HG02870 (cell line): Measurements from ENCODE around the gene SOX6.

Experiments
- ATAC-seq: cut with Tn5 transposase; IDR thresholded peaks from one replicate; pipeline ENCODE4 v1.9.1; 2021; ENCODE audit warnings: mild to moderate bottlenecking, moderate library complexity; ENCODE audit not compliant: unreplicated experiment

Gene SOX6

DNA sequence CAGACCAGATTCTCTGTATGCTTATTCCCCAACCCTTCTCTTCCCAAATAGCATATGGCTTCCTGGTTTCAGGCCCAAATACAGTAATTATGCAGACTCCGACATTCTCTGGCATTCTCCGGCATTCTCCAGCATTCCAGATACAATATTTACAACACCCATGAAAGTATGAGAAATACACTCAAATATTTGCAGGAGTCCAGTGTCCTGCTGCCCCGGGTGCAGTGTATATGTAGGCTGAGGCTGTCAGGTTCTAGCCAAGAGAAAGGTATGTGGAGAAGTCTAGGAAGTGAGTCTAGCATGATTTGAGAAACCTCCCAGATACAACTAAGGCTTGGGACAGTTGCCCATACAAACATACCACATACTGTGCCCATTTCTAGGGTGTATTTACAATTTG, 160.7 kb downstream of the SOX6 start:
- ATAC-seq, result no peak

DNA sequence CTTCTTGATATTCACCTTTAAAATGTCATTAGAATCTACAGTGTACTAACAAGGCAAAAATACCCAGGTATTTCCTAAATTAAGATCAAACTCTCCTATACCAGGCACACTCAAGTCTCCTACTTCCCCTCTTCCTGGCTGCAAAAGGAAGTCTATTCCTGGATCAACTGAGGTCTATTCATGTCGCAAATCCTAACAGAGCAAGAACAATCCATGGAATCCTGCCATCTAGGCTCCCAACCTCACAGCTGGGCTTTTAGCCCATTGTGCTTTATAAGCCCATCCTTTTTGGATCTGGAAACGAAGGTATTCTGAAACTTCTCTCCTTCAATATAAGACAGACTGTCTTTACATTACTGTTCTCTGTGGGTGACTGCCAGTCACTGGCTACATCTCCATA, 161.8 kb downstream of the SOX6 start:
- no peak for ATAC-seq

DNA sequence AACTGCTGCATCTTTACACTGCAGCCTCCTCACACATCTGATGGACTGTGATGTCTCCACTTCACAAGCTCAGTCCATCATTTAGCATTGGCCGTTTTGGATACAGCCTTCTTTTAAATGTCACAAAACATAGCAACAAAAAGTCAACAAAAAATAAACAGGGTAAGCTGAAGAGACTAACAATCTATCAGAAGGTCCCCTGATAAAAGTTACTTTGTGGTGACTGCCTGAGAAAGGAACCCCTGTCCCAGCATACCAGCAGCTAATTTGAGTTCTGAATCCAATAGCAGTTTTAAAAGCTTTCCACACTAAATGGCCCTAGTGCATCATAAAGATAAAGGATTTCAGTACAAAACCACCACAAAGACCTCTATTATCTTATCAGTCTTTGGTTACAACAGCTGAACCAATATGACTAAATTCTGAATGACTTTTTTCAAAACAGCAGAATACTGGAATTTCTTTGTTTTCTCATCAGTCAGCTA, 162.4 kb downstream of the SOX6 start:
- ATAC-seq, result no peak

DNA sequence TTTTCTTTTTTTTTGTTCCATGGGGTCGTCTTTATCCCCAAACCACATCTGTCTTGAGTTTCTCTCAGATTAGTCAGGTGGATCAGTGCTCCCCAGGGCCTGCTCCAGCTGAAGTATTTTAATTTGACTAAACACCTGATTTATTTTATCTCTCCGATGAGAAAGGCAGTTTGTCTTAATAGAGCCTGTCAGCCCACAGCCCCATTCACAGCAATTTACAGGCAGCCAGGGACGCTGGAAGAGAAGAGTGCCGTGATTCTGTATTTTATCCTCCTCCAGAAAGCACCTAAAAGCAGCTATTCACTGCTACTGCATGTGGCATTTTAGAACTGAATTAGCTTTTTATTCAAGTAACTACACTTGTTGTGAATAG, 164.5 kb downstream of the SOX6 start:
- ATAC-seq, result no peak

DNA sequence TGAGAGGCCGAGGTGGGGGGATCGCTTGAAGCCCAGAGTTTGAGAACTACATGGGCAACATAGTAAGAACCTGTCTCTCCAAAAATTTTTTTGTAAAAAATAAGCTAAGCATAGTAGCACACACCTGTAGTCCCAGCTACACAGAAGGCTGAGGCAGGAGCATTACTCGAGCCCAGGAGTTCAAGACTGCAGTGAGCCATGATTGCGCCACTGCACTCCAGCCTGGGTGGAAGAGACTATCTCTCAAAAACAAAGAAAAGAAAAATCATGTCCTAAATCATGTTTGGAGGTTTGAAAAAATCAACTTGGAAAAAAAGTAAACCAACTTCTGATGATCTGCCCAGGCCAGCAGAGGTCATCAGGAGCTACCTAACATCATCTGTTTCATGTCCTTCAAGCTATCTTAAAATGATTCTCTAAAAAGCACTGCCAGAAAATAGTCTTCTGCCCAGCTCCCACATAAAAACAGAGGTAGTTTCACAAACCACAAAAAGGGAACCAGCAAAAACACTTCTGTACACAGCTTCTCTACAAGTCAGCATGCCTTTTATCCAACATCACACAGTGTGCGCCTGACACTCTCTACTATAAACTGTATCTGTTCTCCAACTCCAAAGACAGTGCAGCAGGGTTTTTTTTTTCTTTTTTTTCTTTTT, 165.0 kb downstream of the SOX6 start:
- no peak for ATAC-seq

DNA sequence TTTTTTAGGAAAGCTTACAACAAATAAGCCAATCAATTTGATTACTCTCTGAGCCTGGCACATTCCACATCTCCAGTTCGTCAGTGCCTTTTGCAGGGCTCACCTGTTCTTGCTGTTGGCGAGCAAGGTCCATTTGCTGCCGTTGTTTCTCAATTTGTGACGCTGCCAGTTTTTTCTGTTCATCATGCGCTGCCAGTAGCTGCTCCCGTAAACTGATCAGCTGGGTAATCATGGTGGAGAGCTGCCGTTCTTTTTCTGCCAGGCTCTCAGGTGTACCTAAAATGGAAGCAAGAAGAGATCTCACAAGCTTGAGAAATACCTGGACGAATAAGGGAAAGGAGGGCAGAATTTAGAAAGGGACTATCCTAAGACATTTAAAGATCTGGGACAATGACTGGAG, 169.7 kb downstream of the SOX6 start:
- no peak for ATAC-seq

DNA sequence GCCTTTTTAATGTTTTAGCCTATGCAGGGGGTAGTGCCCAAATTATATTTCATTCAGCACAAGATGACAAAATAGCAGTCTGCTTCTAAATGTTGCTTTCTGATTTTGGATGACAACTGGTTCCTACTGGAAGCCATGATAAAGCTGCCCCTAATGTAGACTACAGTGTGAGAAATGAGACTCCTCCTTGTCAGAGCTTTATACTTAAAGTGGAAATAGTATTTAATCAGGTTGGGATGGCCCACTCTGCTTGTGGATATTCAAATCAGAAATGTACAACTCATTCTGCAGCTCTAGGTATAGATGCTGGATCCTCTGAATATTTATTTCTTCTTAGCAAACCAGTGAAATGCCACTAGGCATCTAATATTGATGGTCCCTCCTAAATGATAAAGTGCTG, 171.3 kb downstream of the SOX6 start:
- ATAC-seq, result no peak

DNA sequence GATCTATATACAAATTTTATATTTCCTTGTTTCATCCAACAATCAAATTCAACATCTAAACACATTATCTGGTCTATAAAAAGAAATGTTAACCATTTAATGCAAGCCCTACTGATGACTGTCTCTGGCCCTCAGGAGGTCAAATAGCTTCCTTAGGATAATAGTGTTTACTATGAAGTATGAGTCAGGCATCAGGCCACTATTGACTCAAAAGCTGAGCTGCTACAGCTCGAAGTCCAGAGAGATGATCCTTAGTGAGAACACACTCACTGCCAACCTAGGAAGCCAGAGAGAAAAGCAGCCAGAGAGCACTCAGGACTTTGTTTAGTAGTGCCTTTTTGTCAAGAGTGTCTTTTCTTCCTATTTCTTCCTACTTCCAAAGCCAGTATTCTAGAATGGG, 171.8 kb downstream of the SOX6 start:
- no peak for ATAC-seq

DNA sequence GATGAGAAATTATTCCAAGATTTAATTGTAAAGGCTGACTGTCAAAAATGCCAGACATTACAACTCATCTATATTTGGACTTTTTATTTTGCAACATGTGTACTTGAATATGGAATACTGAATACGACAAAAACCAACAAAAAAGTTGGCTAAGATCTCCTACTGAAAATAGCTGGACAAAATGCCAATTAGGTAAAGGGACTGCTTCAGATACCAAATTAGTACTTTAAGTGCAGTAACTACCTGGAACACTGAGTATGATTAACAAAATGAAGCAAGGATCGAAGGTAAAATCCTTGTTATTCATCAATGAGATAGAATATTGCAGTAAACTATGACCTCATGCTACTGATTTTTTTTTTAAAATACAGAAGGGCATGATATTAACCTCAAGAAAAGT, 173.8 kb downstream of the SOX6 start:
- no peak for ATAC-seq

DNA sequence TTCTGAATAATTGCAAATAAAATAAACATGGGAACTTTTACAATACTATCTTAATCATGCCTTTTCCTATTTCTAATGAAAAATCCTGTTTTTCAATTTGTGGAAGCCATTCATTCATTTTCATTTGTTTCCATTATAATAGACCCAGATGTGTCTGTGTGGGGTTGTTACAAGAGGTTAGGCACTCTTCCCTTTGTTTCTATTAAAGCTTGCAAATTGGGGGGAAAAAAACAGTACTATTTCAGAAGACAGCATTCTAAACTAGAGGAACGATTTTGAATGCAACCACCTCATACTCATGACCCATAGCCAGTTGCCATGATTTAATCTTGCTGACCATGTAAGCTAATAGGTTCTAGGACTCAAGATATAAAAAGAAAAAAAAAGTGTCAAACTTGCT, 175.5 kb downstream of the SOX6 start:
- ATAC-seq, result no peak

DNA sequence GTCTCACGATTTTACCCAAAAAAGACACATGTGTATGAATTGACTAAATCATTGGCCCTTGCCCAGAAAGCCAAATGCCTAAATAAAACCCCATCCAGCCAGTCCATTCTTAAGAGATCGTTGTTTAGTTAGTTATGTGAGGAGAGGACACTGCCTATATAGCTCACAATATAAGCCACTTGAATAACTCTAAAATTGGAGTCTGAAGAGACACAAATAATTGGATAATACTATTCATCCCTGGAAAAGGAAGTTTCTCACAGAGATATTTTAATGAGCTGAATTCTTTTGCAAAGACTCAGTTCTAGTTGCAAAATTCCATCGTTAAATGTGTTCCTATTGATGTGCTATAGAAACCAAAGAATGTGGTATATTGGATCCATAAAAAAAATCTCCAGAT, 176.7 kb downstream of the SOX6 start:
- ATAC-seq, result no peak

DNA sequence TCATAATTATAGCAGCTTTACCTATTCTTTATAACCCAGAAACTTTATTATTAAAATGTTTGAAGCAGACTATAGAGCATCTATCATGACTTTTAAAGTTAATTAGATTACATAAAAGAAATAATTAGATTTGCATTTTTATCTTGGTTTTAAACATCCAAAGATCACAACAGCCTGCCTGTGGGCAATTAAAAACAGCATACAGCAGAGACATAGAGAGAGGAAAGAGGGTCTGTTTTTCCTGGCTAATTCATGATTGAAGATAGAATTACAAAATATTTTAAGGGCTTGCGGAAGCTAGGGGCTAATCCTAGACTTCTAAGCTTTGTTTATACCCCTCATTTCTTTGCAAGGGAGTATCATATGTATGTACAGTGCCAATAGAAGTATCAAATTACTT, 178.1 kb downstream of the SOX6 start:
- ATAC-seq, result no peak

DNA sequence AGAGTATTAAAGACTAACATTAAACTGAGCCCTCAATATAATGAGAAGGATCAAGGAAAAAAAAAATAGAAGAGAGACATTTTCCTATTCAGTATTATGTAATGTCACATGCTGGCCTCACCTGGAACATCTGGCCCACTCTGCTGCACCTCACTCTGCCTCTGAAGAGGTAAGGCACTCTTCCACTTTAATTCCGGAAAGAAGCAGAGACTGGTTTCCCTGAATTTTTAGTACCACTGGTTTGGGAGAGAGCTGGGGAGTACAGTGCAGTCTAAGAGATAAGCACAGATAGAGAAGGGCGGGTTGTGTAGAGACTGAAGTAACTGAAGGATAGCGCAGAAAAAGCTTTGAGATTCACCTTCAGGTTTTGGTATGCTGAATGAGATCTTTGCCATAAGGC, 178.7 kb downstream of the SOX6 start:
- no peak for ATAC-seq

DNA sequence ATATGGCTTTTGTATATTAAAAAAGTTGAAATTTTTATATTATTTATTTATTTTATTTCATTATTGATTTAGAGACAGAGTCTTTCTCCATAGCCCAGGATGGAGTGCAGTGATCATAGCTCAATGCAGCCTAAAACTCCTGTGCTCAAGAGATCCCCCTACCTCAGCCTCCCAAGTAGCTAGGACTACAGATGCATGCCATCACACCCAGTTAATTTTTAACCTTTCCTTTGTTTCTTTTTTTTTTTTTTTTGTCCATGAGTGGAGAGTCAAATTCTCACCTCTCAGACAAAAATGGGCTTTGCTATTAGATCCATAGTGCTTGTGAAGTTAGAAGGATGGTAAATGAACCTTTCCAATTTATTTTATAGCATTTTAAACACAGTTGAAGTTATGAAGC, 182.5 kb downstream of the SOX6 start:
- no peak for ATAC-seq

DNA sequence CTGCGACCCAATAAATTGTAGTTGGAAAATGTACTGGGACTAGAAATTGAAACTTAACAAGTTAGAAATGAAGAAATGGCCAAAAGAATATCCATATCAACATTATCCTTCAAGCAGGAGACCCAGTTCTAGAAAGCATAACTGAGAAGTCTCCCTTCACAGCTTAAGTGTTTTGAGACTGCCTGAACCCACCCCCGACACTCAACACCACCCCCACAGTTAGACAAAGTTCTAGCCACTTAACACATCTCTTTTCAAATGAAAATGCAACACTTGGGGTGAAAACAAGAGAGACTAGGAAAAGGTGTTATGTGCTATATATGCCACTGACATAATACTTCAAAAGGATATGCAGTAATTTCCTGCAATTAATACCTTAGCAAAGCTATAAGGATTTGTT, 184.5 kb downstream of the SOX6 start:
- ATAC-seq, result no peak

DNA sequence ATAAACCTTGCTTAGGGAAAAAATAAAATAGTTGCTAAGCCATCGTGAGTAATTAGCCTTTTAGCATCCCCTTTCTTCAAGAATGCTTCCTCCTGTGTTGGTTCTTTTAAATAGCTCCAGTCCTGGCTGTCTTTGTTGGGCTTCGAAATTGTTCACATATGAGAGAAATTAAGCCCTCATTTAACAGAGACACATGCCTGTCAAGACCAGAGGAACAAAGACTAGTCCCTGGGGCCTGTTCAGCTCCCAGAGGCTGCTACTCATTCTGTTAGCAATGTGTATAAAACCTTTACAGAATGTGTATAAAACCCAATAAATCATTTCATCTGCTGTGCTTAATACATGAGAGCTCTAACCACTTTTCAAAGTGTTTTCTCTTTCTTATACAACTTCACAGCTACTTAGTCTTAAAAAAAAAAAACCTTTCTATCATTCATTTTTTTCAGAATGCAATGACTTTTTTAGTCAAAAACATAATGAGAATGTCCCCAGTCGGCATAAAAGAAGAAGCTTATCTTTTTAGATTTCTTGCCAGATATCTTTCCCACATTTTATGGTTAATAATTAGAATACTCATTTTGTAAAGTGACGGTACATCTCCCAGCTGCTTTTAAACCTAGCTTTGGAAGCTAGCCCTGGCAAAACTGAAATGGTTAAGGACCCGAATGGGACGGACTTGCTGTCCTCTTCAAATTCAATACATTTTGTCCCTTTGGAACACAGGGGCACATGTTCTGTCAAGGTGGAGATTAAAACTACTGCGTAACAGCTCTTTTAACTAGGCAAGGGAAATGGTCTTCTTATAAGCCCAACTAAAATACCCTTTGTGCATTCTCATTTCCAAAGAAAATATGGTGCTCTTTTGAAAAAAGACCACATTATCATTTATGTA, 186.1 kb downstream of the SOX6 start:
- no peak for ATAC-seq

DNA sequence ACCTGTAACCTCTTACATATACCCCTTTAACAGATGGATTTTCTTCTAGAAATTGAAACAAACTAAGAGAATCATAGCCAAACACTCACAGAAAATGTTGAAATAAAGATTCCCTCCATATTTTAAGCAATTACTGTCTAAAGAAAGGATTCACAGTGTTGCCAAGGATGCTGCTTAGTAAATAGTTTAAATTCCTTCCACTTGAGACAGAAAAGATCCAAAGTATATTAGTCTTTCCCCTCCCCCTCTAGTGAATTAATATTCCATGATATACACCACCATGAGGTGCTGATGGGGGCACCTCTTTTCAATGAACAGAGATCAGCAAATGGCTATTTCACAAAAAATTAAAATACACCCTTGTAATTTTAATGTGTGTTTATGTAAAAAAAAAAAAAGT, 186.8 kb downstream of the SOX6 start:
- ATAC-seq, result no peak

DNA sequence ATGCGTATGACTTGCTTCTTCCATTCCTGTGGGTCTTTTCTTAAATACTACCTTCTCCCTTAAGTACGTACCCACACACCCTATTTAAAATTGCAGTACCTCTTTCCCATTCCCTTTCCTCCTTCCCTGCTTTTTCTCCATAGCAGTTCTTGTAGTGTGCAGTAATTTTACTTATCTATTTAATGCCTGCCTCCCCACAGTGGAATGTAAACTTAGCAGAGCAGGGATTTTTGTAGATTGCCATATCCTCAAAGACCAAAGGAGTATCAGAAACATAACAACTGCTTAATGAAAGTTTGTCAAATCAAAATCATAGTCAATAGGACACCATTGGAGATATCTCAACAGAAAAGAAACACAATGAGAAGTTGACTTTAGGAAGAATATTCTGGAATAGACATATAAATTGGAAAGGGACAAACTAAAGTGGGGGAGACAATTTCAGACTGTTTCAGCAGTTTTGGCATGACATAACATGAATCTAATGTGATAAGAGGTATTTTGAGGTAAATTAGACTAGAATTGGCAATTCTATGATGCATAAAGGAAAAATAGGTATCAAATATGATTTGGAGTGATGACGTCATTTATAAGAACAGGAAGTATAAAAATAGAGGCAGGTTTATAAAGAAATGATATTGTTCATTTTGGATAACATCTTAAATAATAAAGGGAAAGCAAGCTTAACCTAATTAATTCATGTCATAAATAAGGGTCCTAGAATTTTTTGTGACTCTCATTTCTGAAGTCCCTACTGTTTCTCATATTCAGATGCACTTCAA, 188.4 kb downstream of the SOX6 start:
- no peak for ATAC-seq

DNA sequence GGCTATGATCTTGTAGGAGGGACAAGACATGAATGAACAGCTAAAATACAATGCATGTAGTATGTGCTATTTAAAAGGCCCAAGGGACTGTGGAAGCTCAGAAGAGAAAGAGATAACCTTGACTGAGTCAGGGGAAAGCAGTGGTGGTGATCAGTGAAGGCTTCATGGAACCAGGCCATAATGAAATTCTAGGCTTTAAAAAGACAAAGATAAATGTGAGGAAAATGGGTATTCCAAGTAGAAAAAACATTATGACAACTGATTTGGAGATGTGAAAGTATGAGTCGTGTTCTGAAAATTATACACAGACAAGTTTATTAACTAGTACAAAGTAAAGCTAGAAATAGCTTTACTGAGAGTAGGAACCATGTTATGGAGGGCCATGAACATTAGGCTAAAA, 189.8 kb downstream of the SOX6 start:
- no peak for ATAC-seq

DNA sequence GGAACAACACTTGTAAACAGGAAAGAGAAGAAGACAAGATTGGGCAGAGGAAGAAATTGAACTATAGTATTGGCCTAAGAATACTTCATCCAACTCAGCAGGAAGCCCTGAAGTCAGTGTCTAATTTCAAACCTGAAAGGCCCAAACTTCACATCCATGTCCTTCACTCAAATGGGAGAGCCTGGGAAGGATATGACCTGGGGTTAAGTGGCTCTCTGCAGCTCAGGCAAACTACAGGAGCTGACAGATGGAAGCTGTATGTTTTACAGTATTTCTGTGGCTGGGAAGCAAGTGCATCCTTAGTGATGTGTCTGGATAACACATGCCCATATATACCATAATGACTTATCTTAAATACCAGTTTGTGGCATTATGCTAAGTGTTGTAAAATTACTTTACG, 196.2 kb downstream of the SOX6 start:
- no peak for ATAC-seq

DNA sequence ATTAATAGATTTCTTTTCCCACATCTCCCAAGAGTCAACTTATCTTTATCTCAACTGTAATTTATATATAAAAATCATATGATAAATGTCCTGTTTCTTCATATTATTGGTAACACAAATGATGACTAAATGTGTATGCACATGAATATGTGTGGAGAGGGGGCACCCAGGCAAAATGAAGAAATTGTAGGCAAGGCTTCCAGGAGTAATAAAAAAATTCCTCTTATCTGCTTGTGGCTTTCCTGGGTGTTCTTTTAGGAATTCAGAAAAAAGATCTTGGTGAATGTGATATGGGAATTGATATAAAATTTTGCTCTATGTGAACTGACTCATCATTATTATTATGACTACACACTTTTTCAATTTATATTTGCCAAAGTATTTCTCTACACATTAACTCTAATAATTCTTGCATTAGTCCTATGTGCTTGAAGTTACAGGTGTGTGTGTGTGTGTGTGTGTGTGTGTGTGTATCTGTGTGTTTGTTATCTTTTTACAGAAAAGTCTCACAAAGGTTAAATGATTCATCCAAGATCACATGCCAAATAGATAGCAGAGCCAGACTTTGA, 197.8 kb downstream of the SOX6 start:
- no peak for ATAC-seq
